Natural killer cell treated with Interleukin-12 subunit alpha and Interleukin-12 subunit beta and Interleukin-15 and Interleukin-18, amount 100 ng/mL, for 72 hours (primary cell): ENCODE measurements around the gene PI3. TPM values are rescaled to one million over a fixed set of nuclear protein-coding genes. Genes with fewer than 3 reads are reported as not detected.

Experiments used
- ATAC-seq, 2 donors: fragments of 150-1000 bp; cut with Tn5 transposase in 1 of 2; sonication (Bioruptor Pico), chemical (Tn5 transposase) in 1 of 2; 2 replicates each; pipeline ENCODE4 v1.10.0; 2021
- DNase-seq: peaks from one replicate; pipeline ENCODE4 v3.0.0; 2022; ENCODE audit warnings: low spot score
- H3K27ac Mint-ChIP-seq, 2 donors: 1 replicate in 1 of 2; 2 replicates in 1 of 2; pipeline ENCODE4 v1.8.0; 2022; ENCODE audit warnings: mixed read lengths in 2 of 2, mild to moderate bottlenecking in 1 of 2, moderate library complexity in 1 of 2
- H3K27me3 Mint-ChIP-seq, 2 donors: 1 replicate in 1 of 2; 2 replicates in 1 of 2; pipeline ENCODE4 v1.8.0; 2022; ENCODE audit warnings: mixed read lengths in 2 of 2
- H3K36me3 Mint-ChIP-seq: one replicate; pipeline ENCODE4 v1.8.0; 2022; ENCODE audit warnings: mixed read lengths
- H3K4me1 Mint-ChIP-seq, 2 donors: 1 replicate in 1 of 2; 2 replicates in 1 of 2; pipeline ENCODE4 v1.8.0; 2022; ENCODE audit warnings: low read depth in 2 of 2, mixed read lengths in 2 of 2, mild to moderate bottlenecking in 1 of 2
- H3K4me3 Mint-ChIP-seq: one replicate; pipeline ENCODE4 v1.8.0; 2022; ENCODE audit warnings: mixed read lengths
- H3K9me3 Mint-ChIP-seq: 2 replicates; pipeline ENCODE4 v1.8.0; 2022; ENCODE audit warnings: mixed read lengths
- total RNA-seq, 2 donors: library from RNA; stranded (reverse); gene quantifications; one replicate each; pipeline ENCODE4 v1.2.3, GENCODE V29; 2022

PI3 gene
- total RNA-seq, 2 donors from 2014 or later: not detected

DNA sequence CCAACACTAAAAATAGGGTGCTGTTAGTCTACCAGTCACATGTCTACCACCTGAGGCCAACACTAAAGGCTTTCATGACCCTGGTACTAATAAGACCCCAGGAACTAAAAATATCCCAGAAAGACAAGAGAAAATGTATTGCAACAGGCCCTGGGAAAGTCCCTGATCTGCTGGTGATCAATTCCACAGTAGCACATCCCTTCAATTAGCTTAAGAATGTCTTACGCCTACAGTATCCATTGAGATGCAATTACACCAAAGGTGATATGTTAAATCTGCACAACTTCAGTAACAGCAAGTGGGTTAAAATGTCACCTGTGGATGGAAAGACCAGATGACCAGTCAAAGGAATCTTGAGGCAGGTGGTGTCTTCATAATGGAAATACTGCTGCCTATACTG, 35.2 kb downstream of the PI3 start:
- Mint-ChIP-seq H3K36me3 (no peaks in the 10 kb centered on the region), H3K27ac (no peak overlapping the region), H3K4me1 (no peaks in the 10 kb centered on the region), H3K9me3 (no peaks in the 10 kb centered on the region), H3K4me3 (no peak overlapping the region), H3K27me3 (peaks cover 38 to 64% of the 10 kb centered on the region in 2 donors)
- ATAC-seq: no peak
- no peak for DNase-seq

DNA sequence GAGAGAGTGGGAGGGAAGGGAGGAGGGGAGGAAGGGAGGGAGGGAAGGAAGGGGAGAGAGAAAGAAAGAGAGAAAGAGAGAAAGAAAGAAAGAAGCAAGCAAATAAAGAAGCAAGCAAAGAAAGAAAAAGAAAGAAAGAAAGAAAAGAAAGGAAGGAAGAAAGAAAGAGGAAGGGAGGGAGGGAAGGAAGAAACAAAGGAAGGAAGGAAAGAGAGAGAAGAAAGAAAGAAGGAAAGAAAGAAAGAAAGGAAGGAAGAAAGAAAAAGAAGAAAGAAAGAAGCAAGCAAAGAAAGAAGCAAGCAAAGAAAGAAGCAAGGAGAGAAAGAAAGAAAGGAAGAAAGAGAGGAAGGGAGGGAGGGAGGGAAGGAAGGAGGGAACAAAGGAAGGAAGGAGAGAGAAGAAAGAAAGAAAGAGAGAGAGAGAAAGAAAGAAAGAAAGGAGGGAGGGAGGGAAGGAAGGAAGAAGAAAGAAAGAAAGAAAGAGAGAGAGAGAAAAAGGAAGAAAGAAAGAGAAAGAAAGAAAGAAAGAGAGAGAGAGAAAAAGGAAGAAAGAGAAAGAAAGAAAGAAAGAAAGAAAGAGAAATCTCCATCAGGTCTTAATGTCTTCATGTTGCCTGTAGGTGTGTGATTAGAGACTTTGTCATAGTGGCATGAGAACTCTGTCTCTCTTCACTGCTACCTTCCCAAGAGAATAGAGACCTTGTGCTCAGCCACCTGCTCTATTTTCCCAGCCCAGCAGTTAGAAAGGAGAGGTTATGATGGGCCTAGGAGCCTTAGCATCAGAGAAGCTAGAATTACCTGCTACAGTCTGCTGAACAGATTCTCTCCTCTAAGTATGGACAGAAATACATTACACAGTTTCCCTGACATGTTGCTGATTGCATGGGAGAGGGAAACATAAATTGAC, 37.1 kb downstream of the PI3 start:
- DNase-seq: no peak
- Mint-ChIP-seq H3K9me3 (no peaks in the 10 kb centered on the region), H3K36me3 (no peaks in the 10 kb centered on the region), H3K4me3 (no peak overlapping the region), H3K4me1 (no peaks in the 10 kb centered on the region), H3K27ac (no peak overlapping the region), H3K27me3 (peaks cover 28 to 50% of the 10 kb centered on the region in 2 donors)
- no peak for ATAC-seq

DNA sequence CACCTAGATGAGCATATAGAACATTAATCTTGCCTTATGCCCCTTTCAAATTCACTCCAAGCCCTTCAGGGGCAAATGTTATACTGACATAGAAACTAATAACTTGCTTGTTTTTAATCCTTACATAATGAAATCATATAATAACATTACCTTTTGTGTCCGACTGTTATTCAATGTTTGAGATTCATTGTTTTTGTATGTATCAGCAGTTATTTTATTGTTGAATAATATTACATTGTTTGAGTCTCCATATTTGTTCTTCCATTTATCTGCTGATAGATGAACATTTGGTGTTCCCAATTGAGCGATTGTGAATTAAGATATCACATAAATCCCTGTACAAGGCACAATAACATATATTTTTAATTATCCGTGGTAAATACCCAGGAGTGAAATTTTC, 38.1 kb downstream of the PI3 start:
- H3K4me3 Mint-ChIP-seq: no peak overlapping the region
- DNase-seq (no peak), ATAC-seq (no peak)
- H3K36me3 Mint-ChIP-seq: no peaks in the 10 kb centered on the region
- peaks cover 22 to 50% of the 10 kb centered on the region in 2 donors for H3K27me3 Mint-ChIP-seq
- no peaks in the 10 kb centered on the region for H3K9me3 Mint-ChIP-seq
- no peaks in the 10 kb centered on the region for H3K4me1 Mint-ChIP-seq
- no peak overlapping the region for H3K27ac Mint-ChIP-seq

DNA sequence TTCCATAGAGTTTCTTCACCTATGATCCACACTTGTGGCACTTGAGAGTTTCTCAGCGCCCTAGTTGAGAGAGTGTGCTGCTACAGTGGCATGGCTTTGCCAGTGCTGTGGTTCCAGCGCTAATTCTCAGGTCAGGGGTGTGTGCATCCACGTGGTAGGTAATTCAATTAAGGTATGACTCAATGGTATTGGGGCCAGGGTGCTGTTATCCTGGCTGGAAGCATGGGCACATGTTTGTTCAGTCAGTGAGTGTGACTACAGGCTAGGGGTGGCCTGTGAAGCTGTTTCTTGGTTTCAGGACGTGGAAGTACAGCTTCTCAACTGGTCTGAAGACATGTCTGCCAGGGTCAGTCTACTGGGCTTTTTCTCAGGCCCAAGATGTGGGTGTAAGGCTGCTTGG, 43.4 kb downstream of the PI3 start:
- Mint-ChIP-seq H3K9me3 (no peaks in the 10 kb centered on the region), H3K4me1 (no peaks in the 10 kb centered on the region), H3K4me3 (no peak overlapping the region), H3K27me3 (peaks cover 25 to 55% of the 10 kb centered on the region in 2 donors), H3K27ac (no peak overlapping the region), H3K36me3 (no peaks in the 10 kb centered on the region)
- DNase-seq (no peak), ATAC-seq (no peak)

DNA sequence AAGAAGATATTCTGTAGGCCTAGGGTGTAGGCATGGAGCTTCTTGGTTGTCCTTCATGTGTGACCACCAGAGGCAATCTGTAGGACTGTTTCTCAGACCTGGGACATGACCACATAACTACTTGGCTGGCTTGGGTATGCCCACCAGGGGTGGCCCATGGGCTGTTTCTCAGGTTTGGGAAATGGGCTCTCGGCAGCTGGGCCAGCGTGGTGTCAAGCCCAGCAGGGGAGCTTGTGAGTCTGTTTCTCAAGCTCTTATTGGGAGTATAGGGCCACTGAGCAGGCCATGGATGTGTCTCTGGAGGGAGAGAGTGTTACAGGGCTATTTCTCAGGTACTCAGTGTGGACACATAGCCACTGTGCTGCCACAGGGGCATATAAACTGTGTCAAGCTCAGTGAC, 43.9 kb downstream of the PI3 start:
- Mint-ChIP-seq H3K4me3 (no peak overlapping the region), H3K36me3 (no peaks in the 10 kb centered on the region), H3K9me3 (no peaks in the 10 kb centered on the region), H3K27ac (no peak overlapping the region), H3K27me3 (peaks cover 26 to 51% of the 10 kb centered on the region in 2 donors), H3K4me1 (no peaks in the 10 kb centered on the region)
- DNase-seq (no peak), ATAC-seq (peak in 1 of 2 donors; percentile 24)

DNA sequence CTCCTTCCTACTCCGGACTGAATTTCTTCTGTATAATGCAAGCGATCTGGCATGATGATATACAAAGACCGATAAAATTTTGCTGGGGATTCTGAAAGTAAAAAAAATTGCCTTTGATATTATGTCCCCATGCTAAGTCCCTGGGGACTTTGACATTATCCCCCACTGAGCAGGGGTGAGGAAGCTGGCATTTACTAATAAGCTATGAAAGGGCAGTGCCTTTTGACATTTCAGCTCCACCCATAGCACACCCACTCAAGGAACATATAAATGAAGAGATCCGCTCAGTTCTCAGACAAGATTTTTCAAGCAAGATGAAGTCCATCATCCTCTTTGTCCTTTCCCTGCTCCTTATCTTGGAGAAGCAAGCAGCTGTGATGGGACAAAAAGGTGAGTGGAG, 46.4 kb downstream of the PI3 start, which contains the start of gene SEMG2:
Gene SEMG2, plus strand, starts transcription at position 298 of the 400 bp plus-strand sequence. Its CDS starts 17 bp downstream, at position 315.
- no peak within 1 kb of the TSS for H3K27ac Mint-ChIP-seq
- H3K4me3 Mint-ChIP-seq: no peak within 1 kb of the TSS
- H3K9me3 Mint-ChIP-seq: no peaks in the 10 kb centered on the region
- peaks cover 27 to 50% of the 10 kb centered on the region in 2 donors for H3K27me3 Mint-ChIP-seq
- no peaks in the 10 kb centered on the region for H3K36me3 Mint-ChIP-seq
- DNase-seq (no peak), ATAC-seq (no peak)
- H3K4me1 Mint-ChIP-seq: no peaks in the 10 kb centered on the region

DNA sequence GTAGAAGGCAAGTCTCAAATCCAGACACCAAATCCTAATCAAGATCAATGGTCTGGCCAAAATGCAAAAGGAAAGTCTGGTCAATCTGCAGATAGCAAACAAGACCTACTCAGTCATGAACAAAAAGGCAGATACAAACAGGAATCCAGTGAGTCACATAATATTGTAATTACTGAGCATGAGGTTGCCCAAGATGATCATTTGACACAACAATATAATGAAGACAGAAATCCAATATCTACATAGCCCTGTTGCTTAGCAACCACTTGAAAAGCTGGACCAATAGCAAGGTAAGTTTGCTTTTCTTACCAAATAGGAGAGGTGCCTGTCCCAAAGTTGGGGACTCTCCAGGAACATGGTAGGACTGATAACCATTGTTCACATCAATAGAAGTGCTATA, 48.4 kb downstream of the PI3 start:
- DNase-seq (no peak), ATAC-seq (no peak)
- no peak overlapping the region for H3K27ac Mint-ChIP-seq
- no peak overlapping the region for H3K4me3 Mint-ChIP-seq
- no peaks in the 10 kb centered on the region for H3K36me3 Mint-ChIP-seq
- H3K4me1 Mint-ChIP-seq: no peaks in the 10 kb centered on the region
- no peaks in the 10 kb centered on the region for H3K9me3 Mint-ChIP-seq
- H3K27me3 Mint-ChIP-seq: peaks cover 25 to 37% of the 10 kb centered on the region in 2 donors

Other genes with a start within 250 kb of the PI3 start
- 10 to 100 TPM; 25.1 to 34.9 TPM for gene TOMM34, start 214.5 kb upstream of the PI3 start, total RNA-seq
- 100 to 1,000 TPM; 157 to 264 TPM for gene STK4, start 208.4 kb upstream of the PI3 start, total RNA-seq
- gene KCNS1, start 73.8 kb upstream of the PI3 start, total RNA-seq: under 1 TPM; 0.24 to 0.33 TPM
- gene WFDC5, start 59.7 kb upstream of the PI3 start, total RNA-seq: not detected
- gene WFDC12, start 50.4 kb upstream of the PI3 start, total RNA-seq: not detected
- gene SEMG1, start 32.1 kb downstream of the PI3 start, total RNA-seq: not detected
- gene SEMG2, start 46.5 kb downstream of the PI3 start, total RNA-seq: not detected
- 1 to 10 TPM in 1 of 2 donors, not detected in 1; 7.2 TPM for gene SLPI, start 79.7 kb downstream of the PI3 start, total RNA-seq
- not detected for gene RBPJL, start 131.9 kb downstream of the PI3 start, total RNA-seq
- 1 to 10 TPM in 1 of 2 donors, under 1 TPM in 1; 0.31 to 1.4 TPM for gene MATN4, start 133.4 kb downstream of the PI3 start, total RNA-seq
- 10 to 100 TPM; 23.3 to 43.5 TPM for gene SDC4, start 173.5 kb downstream of the PI3 start, total RNA-seq
- 10 to 100 TPM; 23.3 to 31.4 TPM for gene SYS1, start 188.3 kb downstream of the PI3 start, total RNA-seq
- gene TP53TG5, start 203.4 kb downstream of the PI3 start, total RNA-seq: not detected
- 1 to 10 TPM; 6.1 to 6.4 TPM for gene DBNDD2, start 233.4 kb downstream of the PI3 start, total RNA-seq
- gene PIGT, start 241.2 kb downstream of the PI3 start, total RNA-seq: 10 to 100 TPM; 73.0 to 86.6 TPM